HepG2 (cell line): ENCODE results near the gene BRAP. TPM values are rescaled to one million over a fixed set of nuclear protein-coding genes. Genes with fewer than 3 reads are reported as not detected.
A peak's percentile ranks its signal among the peaks of the same experiment; 100 is the strongest.

ENCODE experiments used
- HCFC1 ChIP-seq: fragments of 150-350 bp; IDR thresholded peaks from 2 replicates; pipeline ENCODE4 v1.6.1; 2014; ENCODE audit warnings: low read depth, low read length
- HDAC1 ChIP-seq: sonication (generic); formaldehyde crosslinking; IDR thresholded peaks from 2 replicates; pipeline ENCODE4 v1.5.1; 2020; ENCODE audit warnings: mild to moderate bottlenecking, missing genetic modification reagents
- JUND ChIP-seq: sonication (generic); formaldehyde crosslinking; IDR thresholded peaks from 2 replicates; pipeline ENCODE4 v1.8.0; 2022; ENCODE audit warnings: mild to moderate bottlenecking, missing genetic modification reagents
- MAFF ChIP-seq: IDR thresholded peaks from 2 replicates; pipeline ENCODE4 v1.6.1; 2011; ENCODE audit warnings: low read depth, low read length, improper control_type of control experiment
- MAFG ChIP-seq: sonication (generic); formaldehyde crosslinking; IDR thresholded peaks from 2 replicates; pipeline ENCODE4 v1.5.1; 2020; ENCODE audit warnings: mild to moderate bottlenecking, missing genetic modification reagents
- MEF2D ChIP-seq: sonication (generic); formaldehyde crosslinking; IDR thresholded peaks from 2 replicates; pipeline ENCODE4 v1.5.1; 2020; ENCODE audit warnings: mild to moderate bottlenecking, missing genetic modification reagents
- MIER2 ChIP-seq: IDR thresholded peaks from 2 replicates; pipeline ENCODE4 v1.6.1; 2016; ENCODE audit warnings: missing biosample characterization, missing genetic modification reagents
- RFX3 ChIP-seq: IDR thresholded peaks from 2 replicates; pipeline ENCODE4 v1.6.1; 2016; ENCODE audit warnings: missing biosample characterization, missing genetic modification reagents
- YEATS4 ChIP-seq: sonication (generic); formaldehyde crosslinking; IDR thresholded peaks from 2 replicates; pipeline ENCODE4 v1.4.0; 2020; ENCODE audit warnings: missing genetic modification reagents, borderline replicate concordance
- ZBTB40 ChIP-seq, 2 experiments: fragments of 450-650 bp in 1 of 2; sonication (generic) in 1 of 2; formaldehyde crosslinking in 1 of 2; IDR thresholded peaks; 2 replicates each; pipeline versions ENCODE4 v1.6.1 to v1.8.0; 2016 to 2022; ENCODE audit warnings: antibody characterized with exemption in 1 of 2, mild to moderate bottlenecking in 1 of 2, missing genetic modification reagents in 1 of 2
- ZIK1 ChIP-seq: sonication (generic); formaldehyde crosslinking; IDR thresholded peaks from 2 replicates; pipeline ENCODE4 v1.5.0; 2020; ENCODE audit warnings: mild to moderate bottlenecking, low read depth, missing genetic modification reagents, borderline replicate concordance
- ZNF331 ChIP-seq: sonication (generic); formaldehyde crosslinking; IDR thresholded peaks from 2 replicates; pipeline ENCODE4 v1.4.0; 2020; ENCODE audit warnings: missing genetic modification reagents
- ZNF333 ChIP-seq: sonication (generic); formaldehyde crosslinking; IDR thresholded peaks from 2 replicates; pipeline ENCODE4 v1.4.0; 2020; ENCODE audit warnings: mild to moderate bottlenecking, missing genetic modification reagents, borderline replicate concordance
- polyA plus RNA-seq, 8 experiments: library from polyadenylated mRNA; depleted of rRNA in 3 of 8; stranded (reverse) in 7 of 8; unstranded in 1 of 8; fragments of >200 nt; fragmentation: Illumina TruSeq in 4 of 8; extraction: Trizol in 4 of 8; gene quantifications; 2 replicates each; pipeline versions ENCODE4 v1.2.1 to v1.2.3, GENCODE V29; 2011 to 2016; ENCODE audit warnings: low read depth in 4 of 8, missing spikeins in 1 of 8, mixed read lengths in 1 of 8; ENCODE audit not compliant: insufficient read depth in 1 of 8
- total RNA-seq, 5 experiments: library from RNA; depleted of rRNA; stranded (reverse); fragments of >200 nt; fragmentation: Illumina TruSeq; extraction: Trizol; gene quantifications; 2 replicates each; pipeline ENCODE4 v1.2.3, GENCODE V29; 2016; ENCODE audit warnings: low read depth in 1 of 5
- TF ChIP-seq, protein P1 (sequence below): IDR thresholded peaks from 2 replicates; pipeline ENCODE4 v1.6.1; 2016; ENCODE audit warnings: low read depth
- TF ChIP-seq, protein P2 (sequence below): sonication (generic); formaldehyde crosslinking; IDR thresholded peaks from 2 replicates; pipeline ENCODE4 v1.5.0; 2020; ENCODE audit warnings: mild to moderate bottlenecking, missing genetic modification reagents
- TF ChIP-seq, protein P3 (sequence below): sonication (generic); formaldehyde crosslinking; IDR thresholded peaks from 2 replicates; pipeline ENCODE4 v1.5.0; 2020; ENCODE audit warnings: mild to moderate bottlenecking, low read depth, missing genetic modification reagents, borderline replicate concordance

Gene BRAP
- total and polyA plus RNA-seq, 2 of the 13 experiments (the other 11 are each of a cell fraction or from before 2014, with no cell fraction given): 8.1 to 15.4 TPM

DNA sequence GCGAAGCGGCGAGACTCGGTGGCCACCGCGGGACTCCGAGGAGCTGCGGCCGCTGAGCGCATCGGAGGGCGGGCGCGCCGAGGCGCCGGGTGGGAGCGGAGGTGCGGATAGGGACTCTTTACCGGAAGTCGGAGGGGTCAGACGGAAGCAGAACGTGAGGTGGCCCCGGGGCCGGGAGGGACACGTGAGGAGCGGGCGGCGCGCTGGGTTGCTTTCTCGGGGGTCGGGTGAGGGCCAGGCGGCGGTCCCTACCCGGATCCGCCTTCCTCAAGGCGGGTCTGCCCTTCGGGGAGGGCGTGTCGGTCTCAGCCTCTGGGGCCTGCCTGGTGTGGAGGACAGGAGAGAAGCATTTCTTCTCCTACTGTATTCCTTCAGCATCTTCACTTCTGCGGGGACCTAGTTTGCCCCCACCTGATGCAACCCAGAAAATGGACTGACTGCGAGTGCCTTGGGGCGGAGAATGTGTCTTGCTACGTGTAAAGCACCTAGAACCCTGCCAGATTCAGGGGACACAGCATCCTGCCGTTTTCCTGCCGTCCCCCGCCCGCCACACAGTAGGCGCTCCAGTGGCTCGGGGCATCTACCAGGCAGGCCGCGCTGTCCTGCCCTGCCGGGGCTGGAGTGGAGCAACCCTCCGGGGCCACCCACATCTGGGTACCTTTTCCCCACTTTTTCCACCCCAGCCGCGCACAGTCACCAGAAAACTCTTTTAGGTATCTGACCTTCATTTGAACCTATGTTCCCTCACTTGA, 86.1 kb downstream of the BRAP start (continued):
- TF ChIP-seq, protein P1, sequence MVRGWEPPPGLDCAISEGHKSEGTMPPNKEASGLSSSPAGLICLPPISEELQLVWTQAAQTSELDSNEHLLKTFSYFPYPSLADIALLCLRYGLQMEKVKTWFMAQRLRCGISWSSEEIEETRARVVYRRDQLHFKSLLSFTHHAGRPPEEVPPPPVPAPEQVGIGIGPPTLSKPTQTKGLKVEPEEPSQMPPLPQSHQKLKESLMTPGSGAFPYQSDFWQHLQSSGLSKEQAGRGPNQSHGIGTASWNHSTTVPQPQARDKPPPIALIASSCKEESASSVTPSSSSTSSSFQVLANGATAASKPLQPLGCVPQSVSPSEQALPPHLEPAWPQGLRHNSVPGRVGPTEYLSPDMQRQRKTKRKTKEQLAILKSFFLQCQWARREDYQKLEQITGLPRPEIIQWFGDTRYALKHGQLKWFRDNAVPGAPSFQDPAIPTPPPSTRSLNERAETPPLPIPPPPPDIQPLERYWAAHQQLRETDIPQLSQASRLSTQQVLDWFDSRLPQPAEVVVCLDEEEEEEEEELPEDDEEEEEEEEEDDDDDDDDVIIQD (CRISPR knock-in tag): no peak
- TF ChIP-seq, protein P2, sequence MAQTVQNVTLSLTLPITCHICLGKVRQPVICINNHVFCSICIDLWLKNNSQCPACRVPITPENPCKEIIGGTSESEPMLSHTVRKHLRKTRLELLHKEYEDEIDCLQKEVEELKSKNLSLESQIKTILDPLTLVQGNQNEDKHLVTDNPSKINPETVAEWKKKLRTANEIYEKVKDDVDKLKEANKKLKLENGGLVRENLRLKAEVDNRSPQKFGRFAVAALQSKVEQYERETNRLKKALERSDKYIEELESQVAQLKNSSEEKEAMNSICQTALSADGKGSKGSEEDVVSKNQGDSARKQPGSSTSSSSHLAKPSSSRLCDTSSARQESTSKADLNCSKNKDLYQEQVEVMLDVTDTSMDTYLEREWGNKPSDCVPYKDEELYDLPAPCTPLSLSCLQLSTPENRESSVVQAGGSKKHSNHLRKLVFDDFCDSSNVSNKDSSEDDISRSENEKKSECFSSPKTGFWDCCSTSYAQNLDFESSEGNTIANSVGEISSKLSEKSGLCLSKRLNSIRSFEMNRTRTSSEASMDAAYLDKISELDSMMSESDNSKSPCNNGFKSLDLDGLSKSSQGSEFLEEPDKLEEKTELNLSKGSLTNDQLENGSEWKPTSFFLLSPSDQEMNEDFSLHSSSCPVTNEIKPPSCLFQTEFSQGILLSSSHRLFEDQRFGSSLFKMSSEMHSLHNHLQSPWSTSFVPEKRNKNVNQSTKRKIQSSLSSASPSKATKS (CRISPR knock-in tag): 0 out of 2 replicates have a peak, but pooled peaks have one; percentile 30
- TF ChIP-seq, protein P3, sequence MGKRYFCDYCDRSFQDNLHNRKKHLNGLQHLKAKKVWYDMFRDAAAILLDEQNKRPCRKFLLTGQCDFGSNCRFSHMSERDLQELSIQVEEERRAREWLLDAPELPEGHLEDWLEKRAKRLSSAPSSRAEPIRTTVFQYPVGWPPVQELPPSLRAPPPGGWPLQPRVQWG (CRISPR knock-in tag): no peak
- TF ChIP-seq ZNF333 (CRISPR knock-in tag) (no peak), HDAC1 (CRISPR knock-in tag) (peak; percentile 74; the same call in 1 of the 2 replicates), ZNF331 (peak; percentile 61), RFX3 (CRISPR knock-in tag) (no peak), MIER2 (CRISPR knock-in tag) (no peak), MEF2D (CRISPR knock-in tag) (peak; percentile 76; the same call in 1 of the 2 replicates), ZIK1 (CRISPR knock-in tag) (peak; percentile 53; the same call in 1 of the 2 replicates), YEATS4 (peak; percentile 75), MAFG (CRISPR knock-in tag) (no peak), ZBTB40 (IDR thresholded peaks at IDR 0.05) (peak; percentile 69), ZBTB40 (CRISPR knock-in tag; IDR thresholded peaks at IDR 0.05) (0 out of 2 replicates have a peak, but pooled peaks have one; percentile 49), MAFF (no peak), JUND (no peak), HCFC1 (no peak)
